ENCODE data around the gene PTHLH. TPM values are rescaled to one million over a fixed set of nuclear protein-coding genes. Genes with fewer than 3 reads are reported as not detected.

Gene PTHLH
- total RNA-seq (under 1 TPM; 0.09 to 0.79 (median 0.27) TPM), polyA plus RNA-seq (under 1 TPM; 0.15 to 0.89 TPM)

DNA sequence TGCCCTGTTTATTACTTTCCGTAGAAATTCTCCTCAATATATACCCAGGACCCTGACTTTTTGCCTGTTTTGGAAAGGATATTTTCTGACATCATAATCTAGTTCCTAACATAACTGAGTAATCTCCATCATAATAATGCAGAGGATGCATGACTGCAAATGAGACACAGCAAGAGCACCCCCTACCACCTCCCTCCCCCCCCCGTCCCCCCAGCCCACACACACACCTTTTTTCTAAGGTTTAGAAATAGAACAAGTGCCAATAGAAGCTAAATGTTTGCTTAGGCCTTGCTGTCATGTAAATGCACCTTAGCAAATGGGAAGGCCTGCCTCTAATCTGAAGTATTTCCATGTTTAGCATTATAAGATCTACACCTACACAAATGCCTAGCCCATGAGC is at the start of gene PTHLH:
Gene PTHLH, minus strand, starts transcription at position 13 of the 400 bp plus-strand sequence. CDS start 3,239 bp downstream, outside the sequence.
- no peak within 1 kb of the TSS for H3K4me3 ChIP-seq
- intact Hi-C loops (cut with DNase I): no loop called here

DNA sequence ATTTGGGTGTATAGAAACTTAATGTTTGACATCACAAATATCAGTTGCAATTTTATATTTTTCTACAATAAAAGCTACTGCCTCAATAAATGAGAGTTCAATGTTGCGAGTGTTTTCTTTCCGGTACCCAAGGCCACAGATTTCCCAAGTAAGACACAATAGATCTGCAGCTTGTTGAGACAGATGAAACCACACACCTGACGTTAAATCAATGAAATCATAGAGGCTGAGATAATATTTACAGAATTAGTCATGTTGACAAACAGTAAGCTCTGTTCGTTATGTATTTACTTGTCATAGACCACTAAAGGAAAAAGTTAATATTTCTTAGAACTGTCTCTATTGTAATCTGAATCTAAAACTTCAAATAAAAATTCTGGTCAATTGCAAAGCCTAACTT is 49.2 kb upstream of the PTHLH start:
- H3K4me3 ChIP-seq: no peak overlapping the region
- H3K9me3 ChIP-seq: no peaks in the 10 kb centered on the region
- no peak for DNase-seq
- H3K36me3 ChIP-seq: no peaks in the 10 kb centered on the region
- FAIRE-seq: no peak
- no peak for TF ChIP-seq CTCF (IDR thresholded peaks at IDR 0.05)
- intact Hi-C loops (cut with DNase I): no loop called here
- H3K4me1 ChIP-seq: peaks cover 0 to 6% (median 0%) of the 10 kb centered on the region in 3 donors
- WGBS, 2 donors: 19 to 24% methylated on average over 4 of the region's 4 CpGs
- H3K27me3 ChIP-seq: no peaks in the 10 kb centered on the region
- ATAC-seq: peak in 3 of 4 donors; percentile 31 to 75 (median 69)
- peak overlapping the region in 2 of 4 donors; percentile 29 to 35 for H3K27ac ChIP-seq

More for the DNA sequence above, at the start of gene PTHLH:
- ATAC-seq: no peak
- no peak for FAIRE-seq
- no peak within 1 kb of the TSS for H3K27ac ChIP-seq
- no peak for TF ChIP-seq CTCF (IDR thresholded peaks at IDR 0.05)
- no peak for DNase-seq
- 66 to 92% methylated on average over 2 of the region's 2 CpGs for WGBS, 2 donors
- no peaks in the 10 kb centered on the region for H3K36me3 ChIP-seq
- H3K27me3 ChIP-seq: peaks cover 0 to 17% (median 6%) of the 10 kb centered on the region in 4 donors
- no peaks in the 10 kb centered on the region for H3K9me3 ChIP-seq
- H3K4me1 ChIP-seq: peaks cover 6 to 9% (median 8%) of the 10 kb centered on the region in 3 donors

DNA sequence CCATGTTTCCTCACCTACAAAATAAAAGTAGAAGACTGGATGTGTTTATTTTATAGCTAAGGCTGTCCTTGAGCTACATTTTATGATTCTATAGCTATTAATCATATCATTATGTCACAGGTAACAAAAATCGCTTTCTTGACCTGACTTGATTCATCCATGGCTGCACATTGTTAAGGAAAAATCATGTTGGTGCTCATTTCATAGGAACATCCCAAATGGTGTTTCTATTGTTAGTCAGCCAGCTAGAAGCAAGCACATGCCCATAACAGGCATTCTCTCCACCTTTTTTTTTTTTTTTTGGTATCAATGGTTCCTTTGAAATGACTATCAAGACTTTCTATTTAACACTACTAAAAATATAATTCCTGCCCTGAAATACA is 45.3 kb upstream of the PTHLH start:
- Histone ChIP-seq H3K4me3 (no peak overlapping the region), H3K27ac (no peak overlapping the region), H3K27me3 (no peaks in the 10 kb centered on the region), H3K36me3 (no peaks in the 10 kb centered on the region), H3K4me1 (peaks cover 0 to 6% (median 0%) of the 10 kb centered on the region in 3 donors), H3K9me3 (no peaks in the 10 kb centered on the region)
- no peak for ATAC-seq
- DNase-seq: no peak
- no peak for TF ChIP-seq CTCF (IDR thresholded peaks at IDR 0.05)
- no peak for FAIRE-seq
- 84 to 87% methylated on average over 1 of the region's 1 CpG for WGBS, 2 donors
- intact Hi-C loops (cut with DNase I): no loop called here

DNA sequence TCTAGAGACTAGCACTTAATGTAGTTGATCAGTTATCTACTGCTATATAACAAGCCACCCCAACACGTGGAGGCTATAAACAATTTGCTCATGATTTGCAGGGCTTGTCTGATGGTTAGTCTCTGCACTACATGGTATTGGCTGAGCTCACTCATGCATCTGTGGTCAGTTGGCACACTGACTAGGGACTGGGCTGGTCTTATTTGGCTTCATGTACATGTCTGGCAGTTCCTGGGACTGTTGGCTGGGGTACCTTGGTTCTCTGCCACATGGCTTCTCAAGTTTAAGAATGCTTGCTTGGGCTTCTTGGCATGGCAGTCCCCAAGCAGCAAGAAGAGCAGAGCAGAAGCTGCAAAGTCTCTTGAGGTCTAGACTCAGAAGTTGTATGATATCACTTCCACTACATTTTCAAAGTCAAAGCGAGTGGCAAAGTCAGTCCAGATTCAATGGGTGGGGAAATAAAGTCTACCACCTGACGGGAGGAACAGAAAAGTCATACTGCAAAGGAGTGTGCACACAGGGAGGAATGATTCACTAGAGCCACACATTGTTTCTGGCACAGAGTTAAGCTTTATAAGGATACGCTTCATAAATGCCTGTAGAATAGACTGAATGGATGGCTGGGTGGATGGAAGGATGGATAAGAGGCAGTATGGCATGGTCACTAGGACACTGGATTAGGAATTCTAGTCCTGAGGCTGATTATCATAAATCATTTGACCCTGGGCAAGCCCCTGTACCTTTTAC is 44.8 kb upstream of the PTHLH start:
- FAIRE-seq: no peak
- 80 to 85% methylated on average over 4 of the region's 4 CpGs for WGBS, 2 donors
- no peaks in the 10 kb centered on the region for H3K27me3 ChIP-seq

More for the DNA sequence above, 44.8 kb upstream of the PTHLH start:
- no peak for ATAC-seq
- intact Hi-C loops (cut with DNase I): no loop called here
- H3K4me3 ChIP-seq: no peak overlapping the region
- DNase-seq: no peak
- H3K4me1 ChIP-seq: peaks cover 0 to 6% (median 0%) of the 10 kb centered on the region in 3 donors
- TF ChIP-seq CTCF (IDR thresholded peaks at IDR 0.05): no peak
- no peaks in the 10 kb centered on the region for H3K36me3 ChIP-seq
- H3K27ac ChIP-seq: no peak overlapping the region
- no peaks in the 10 kb centered on the region for H3K9me3 ChIP-seq

All from pancreas (tissue), 10 donors.